SHP77 (cell line): ENCODE data around the gene TMEM69.
"Not testable (repeated sequence)": the region's sequence is repeated elsewhere in the genome, so short reads cannot be mapped to it uniquely, and the experiment has no call there.

Source experiments
- DNase-seq, 2 experiments: peaks; one replicate each; lab custom pipeline; 2025; lab: John Stamatoyannopoulos, UW

Gene TMEM69

GRCh38 chr1:45677751-45678245, 10.2 kb upstream of the TMEM69 start:
- DNase-seq = no peak

DNA sequence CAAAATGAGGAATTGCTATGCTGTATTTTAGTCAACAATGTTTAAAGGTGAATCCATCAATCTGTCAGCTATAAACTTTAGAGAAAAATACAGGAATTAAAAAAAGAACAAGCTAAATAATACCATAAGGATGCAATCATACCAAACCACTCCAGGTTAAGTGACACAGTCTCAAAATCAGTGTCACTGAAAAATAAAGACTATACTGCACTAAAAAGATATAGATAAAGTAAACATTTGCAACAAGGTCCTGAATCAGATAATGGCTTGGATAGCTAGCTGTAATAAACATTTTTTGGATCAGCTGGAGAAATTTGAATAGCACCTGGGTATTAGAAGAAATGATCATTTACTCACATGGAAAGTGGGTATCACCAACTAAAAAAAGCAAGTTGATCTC, 9.5 kb upstream of the TMEM69 start:
- DNase-seq = no peak

DNA sequence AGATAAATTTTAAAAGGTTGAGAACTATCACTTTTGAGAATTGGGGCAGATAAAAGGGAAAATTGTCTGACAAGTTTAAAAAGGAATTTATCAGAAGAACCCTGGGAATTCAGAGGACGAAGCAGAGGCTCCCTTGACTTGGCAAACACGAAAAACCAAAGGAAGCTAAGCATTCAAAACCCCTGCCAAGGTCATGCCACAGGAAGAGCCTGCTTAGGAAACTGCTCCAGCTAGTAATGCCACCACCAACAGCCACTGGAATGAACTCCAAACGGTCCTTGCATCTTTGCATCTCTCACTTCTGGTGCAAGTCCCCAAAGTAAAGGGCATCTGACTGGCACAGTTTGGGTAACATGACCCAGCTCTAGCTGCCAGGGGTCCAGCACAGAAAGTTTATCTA, 8.9 kb upstream of the TMEM69 start:
- DNase-seq = no peak

DNA sequence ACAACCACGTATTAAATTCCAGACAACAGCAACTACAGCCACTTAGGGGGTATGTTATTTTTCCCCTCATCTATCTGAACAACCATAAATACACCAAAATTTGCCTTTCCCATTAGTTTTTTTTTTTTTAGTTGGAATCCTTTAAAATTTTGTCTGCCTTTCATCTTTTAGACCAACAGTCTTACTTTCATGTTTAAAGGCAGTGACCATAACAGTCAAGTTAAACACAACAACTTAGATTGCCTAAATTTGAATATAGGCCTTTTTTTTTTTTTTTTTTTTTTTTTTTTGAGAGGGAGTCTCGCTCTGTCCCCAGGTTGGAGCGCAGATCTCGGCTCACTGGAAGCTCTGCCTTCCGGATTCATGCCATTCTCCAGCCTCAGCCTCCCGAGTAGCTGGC, 5.0 kb upstream of the TMEM69 start:
- DNase-seq = no peak

GRCh38 chr1:45684402-45684801, 3.6 kb upstream of the TMEM69 start:
- no peak for DNase-seq

DNA sequence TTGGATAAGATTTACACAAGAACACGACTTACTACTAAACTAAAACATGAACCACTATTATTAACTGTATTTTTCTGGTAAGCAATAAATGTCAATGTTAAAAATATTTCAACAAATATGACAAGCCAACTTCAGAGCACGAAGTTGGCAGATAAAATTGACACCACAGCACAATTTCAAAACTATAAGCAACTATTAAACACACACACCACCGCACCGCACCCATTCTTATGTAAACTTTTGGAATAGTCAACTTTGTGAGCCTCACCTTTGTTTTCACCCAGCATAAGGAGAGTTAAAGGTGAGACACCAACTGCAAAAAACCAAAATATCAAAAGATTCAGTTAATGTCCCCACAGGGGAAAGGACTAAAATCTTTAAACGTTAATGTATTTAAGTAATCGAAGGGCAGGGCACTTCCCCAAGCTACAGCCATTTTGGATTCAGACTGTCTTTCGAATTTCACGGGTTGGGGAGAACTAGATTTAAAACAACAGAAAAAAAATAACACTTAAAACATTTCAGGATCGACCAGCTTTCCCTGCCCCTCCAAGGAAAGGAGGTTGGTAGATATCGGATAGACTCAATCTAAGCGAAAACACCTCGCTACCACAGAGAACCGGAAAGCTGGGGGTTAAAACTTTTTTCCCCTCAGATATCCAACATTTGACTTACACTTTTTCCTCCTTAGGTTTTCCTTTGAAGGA, 2.5 kb upstream of the TMEM69 start:
- DNase-seq = no peak

DNA sequence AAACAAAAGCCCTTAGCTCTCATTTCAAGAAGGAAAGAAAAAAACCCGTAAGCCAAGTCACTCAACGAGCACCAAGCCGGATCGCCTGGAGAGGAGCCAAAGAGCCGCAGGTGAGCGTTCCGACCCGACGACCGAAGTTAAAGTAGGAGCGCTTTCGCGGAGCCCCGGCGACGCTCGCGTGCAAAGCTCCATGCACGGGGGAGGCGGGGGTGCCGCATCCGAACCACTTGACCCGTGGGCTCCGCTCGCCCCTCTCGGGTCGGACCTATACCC, 2.0 kb upstream of the TMEM69 start:
- DNase-seq = peak in 1 of 2 experiments; percentile 37

DNA sequence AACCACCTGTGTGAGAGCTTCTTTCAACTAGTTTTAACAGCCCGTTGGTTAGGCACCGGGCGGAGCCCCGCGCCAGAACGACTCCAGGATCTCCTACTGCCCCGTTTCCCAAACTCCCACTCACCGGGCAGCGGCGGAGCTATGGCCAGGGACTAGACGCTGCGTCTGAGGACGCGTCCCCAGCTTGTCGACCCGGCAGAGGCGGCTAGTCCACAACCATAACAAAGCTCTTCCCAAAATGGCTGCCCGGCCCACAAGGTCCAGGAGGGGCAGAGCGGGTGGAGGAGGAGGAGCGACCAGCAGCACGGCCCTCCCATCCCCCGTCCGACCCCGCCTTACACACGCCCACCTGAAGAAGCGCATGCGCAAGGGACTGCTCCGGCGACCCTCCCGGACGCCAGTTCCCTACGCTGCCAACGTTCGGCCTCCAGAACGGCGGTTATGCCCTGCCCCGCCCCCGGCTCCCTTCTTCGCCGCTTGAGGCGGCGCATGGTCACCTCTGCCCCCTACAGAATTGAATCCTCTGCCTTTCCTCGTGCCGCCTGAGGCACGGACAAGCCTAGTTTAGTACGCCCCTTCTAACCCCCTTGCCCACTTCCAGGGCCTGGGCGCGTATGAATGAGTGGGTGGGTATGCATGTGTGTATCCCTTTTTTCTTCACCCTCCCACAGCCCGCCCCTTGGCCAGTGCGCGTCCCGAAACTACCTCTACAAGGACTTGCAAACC, 1.5 kb upstream of the TMEM69 start, which contains the start of gene GPBP1L1:
TSS of gene GPBP1L1 (minus strand) at position 246 of the 726 bp plus-strand sequence. CDS start 27,446 bp downstream, outside the sequence.
- peak; percentile 87 to 88 for DNase-seq

GRCh38 chr1:45687014-45687753, 797 bp upstream of the TMEM69 start:
- peak; percentile 97 for DNase-seq

DNA sequence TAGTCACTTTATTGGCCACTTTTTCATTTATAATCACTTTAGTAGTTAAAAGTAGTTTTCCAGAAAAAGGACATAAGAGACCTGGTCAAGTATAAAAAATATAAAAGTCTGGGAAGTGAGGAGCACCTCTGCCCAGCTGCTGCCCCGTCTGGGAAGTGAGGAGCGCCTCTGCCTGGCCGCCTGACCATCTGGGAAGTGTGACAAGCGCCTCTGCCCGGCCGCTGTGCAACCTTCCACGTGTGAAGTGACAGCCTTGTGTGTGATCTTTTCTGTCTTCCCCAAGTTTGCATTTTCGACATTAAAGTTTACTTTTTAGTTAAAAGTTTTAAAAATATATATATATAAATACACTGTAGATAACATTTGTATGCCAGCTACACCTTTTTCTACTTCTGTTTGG, 5.8 kb downstream of the TMEM69 start:
- not testable (repeated sequence) for DNase-seq

- no peak for DNase-seq
Observed at GRCh38 chr1:45694823-45695222, 6.8 kb downstream of the TMEM69 start.

DNA sequence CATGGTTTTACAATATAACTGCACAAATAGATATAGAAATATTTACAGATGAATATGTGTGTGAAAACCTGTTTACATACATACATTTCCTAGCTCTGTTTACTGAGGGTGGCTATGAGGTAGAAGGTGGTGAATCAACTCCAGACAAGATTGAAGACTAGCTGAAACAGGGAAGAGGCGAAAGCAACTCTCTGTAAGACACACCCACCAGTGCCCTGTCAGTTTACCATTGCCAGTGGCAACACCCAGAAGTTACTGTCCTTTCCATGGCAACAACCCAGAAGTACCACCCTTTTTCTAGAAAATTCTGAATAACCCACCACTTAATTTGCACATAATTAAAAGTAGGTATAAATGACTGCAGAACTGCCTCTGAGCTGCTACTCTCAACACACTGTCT, 16.7 kb downstream of the TMEM69 start:
- no peak for DNase-seq

DNA sequence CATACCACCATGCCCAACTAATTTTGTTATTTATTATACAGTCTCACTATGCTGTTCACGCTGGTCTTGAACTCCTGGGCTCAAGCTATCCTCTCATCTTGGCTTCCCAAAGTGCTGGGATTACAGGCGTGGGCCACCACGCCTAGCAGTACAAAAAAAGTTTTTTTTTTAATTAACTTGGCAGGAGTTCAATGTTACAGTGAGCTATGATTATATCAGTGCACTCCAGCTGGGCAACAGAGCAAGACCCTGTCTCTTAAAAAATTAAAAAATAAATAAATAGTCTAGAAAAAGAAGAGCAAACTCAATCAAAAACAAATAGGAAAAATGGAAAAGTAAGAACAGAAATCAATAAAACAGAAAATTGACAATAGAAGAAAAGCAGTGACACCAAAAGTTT, 25.7 kb downstream of the TMEM69 start:
- DNase-seq = no peak

GRCh38 chr1:45716700-45717099, 28.7 kb downstream of the TMEM69 start:
- no peak for DNase-seq

DNA sequence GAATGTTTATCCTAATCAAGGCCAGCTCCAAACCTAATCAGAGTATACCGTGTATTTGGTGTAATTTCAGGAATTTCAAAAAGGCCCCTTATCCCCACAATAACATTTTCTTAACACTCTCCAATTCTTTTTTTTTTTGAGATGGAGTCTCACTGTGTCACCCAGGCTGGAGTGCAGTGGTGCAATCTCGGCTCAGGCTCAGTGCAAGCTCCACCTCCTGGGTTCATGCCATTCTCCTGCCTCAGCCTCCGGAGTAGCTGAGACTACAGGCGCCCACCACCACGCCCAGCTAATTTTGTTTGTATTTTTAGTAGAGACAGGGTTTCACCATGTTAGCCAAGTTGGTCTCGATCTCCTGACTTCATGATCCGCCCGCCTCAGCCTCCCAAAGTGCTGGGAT, 29.4 kb downstream of the TMEM69 start:
- DNase-seq = not testable (repeated sequence)

- no peak for DNase-seq
Observed at GRCh38 chr1:45718289-45718688, 30.3 kb downstream of the TMEM69 start.

DNA sequence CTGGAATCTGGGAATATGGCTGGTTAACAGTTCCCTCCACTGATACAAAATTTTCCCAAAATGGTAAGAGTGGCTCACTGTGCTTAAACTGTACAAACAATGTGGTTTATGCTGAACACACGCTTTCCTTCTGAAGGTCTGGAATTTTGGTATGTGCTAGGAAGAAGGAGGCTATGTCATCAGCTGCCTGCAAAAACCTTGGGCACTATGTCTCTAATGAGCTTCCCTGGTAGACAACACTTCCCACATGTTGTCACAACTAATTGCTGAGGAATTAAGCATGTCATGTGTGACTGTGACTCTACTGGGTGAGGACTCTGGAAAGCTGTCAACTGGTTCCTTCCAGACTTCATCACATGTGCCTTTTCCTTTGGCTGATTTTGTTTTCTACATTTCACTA, 33.2 kb downstream of the TMEM69 start:
- no peak for DNase-seq

GRCh38 chr1:45722809-45723208, 34.8 kb downstream of the TMEM69 start:
- no peak for DNase-seq

DNA sequence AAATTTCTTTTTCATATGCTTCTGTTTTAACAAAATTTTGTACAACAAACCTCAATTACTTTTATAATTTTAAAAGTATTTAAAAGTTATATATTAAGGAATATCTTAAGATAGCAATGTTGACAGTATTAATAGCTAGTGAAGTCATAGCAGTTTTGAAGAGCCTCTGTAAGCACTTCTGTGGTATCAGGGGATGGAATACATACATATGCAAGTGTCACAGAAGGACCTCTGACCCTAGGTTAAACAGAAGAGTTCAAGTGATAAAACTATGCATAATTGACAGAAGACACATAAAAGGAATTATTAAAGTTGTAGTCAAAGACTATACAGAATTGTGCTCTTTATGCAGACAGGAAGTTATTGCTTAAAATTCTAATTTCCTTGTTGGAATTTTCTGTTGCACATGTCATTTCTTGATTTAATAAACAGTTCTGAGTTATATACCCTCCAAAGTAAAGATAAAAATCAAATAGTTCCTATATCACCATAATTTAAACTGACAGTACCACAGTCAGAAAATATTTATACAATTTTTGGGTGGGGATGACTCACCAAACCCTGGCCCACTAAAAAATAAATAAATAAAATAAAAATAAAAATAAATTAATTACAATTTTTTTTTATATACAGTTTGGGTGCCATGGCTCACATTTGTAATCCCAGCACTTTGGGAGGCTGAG, 35.4 kb downstream of the TMEM69 start:
- no peak for DNase-seq

DNA sequence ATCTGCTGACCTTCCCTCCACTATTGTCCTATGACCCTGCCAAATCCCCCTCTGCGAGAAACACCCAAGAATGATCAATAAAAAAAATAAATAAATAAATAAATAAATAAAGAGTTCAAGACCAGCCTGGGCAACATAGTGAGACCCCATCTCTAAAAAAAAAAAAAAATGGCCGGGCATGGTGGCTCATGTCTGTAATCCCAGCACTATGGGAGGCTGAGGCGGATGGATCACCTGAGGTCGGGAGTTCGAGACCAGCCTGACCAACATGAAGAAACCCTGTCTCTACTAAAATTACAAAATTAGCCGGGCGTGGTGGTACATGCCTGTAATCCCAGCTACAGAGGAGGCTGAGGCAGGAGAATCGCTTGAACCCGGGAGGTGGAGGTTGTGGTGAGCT, 38.0 kb downstream of the TMEM69 start:
- not testable (repeated sequence) for DNase-seq

GRCh38 chr1:45730075-45730779, 42.2 kb downstream of the TMEM69 start:
- DNase-seq = no peak
